Calu3 (cell line): ENCODE measurements around the gene NEUROG3. TPM values are rescaled to one million over a fixed set of nuclear protein-coding genes. Genes with fewer than 3 reads are reported as not detected.

Experiments used
- Bru-seq: library from RNA; stranded (reverse); fragments of 400-500 nt; gene quantifications from one replicate; lab custom pipeline; 2021; lab: Mats Ljungman, UMichigan
- BruChase-seq, 2 experiments: library from RNA; stranded (reverse); fragments of 400-500 nt; gene quantifications; one replicate each; lab custom pipeline; 2021; lab: Mats Ljungman, UMichigan
- BruUV-seq: library from RNA; stranded (reverse); fragments of 400-500 nt; replicated peaks from 2 replicates; lab custom pipeline; 2021; lab: Mats Ljungman, UMichigan
- CTCF ChIA-PET: fragments of 300-600 bp; sonication (Branson Sonifier 250); formaldehyde crosslinking; loops from one replicate; lab custom pipeline; 2022; ENCODE audit warnings: antibody characterized with exemption; lab: Charles Lee
- DNase-seq: peaks from one replicate; pipeline ENCODE4 v3.0.0; 2022
- H3K27ac Mint-ChIP-seq: one replicate; pipeline ENCODE4 v1.8.0; 2022; ENCODE audit warnings: mixed read lengths; ENCODE audit not compliant: unreplicated experiment
- H3K27me3 Mint-ChIP-seq: one replicate; pipeline ENCODE4 v1.8.0; 2022; ENCODE audit warnings: mixed read lengths; ENCODE audit not compliant: unreplicated experiment
- H3K36me3 Mint-ChIP-seq: one replicate; pipeline ENCODE4 v1.8.0; 2022; ENCODE audit warnings: mild to moderate bottlenecking, moderate library complexity, mixed read lengths; ENCODE audit not compliant: insufficient read depth, unreplicated experiment
- H3K4me1 Mint-ChIP-seq: one replicate; pipeline ENCODE4 v1.8.0; 2022; ENCODE audit warnings: mild to moderate bottlenecking, low read depth, mixed read lengths; ENCODE audit not compliant: unreplicated experiment
- H3K4me3 Mint-ChIP-seq: one replicate; pipeline ENCODE4 v1.8.0; 2022; ENCODE audit warnings: mild to moderate bottlenecking, low read depth, moderate library complexity, mixed read lengths; ENCODE audit not compliant: unreplicated experiment
- H3K9me3 Mint-ChIP-seq: one replicate; pipeline ENCODE4 v1.8.0; 2022; ENCODE audit warnings: low read depth, mixed read lengths; ENCODE audit not compliant: unreplicated experiment
- CTCF ChIP-seq: fragments of 200-600 bp; IDR thresholded peaks from one replicate; pipeline ENCODE4 v1.8.0; 2022; ENCODE audit warnings: antibody characterized with exemption; ENCODE audit not compliant: unreplicated experiment
- intact Hi-C: fragments of 100-400 bp; cut with micrococcal nuclease; formaldehyde crosslinking; loops from one replicate; pipeline ENCODE4 v1.10.0; 2022; ENCODE audit not compliant: unreplicated experiment
- long read RNA-seq: library from polyadenylated mRNA; stranded (forward); transcript quantifications from one replicate; pipeline ENCODE4 v2.0.0, GENCODE V29; 2022
- total RNA-seq: library from RNA; stranded (reverse); gene quantifications from 2 replicates; pipeline ENCODE4 v1.2.3, GENCODE V29; 2022

The NEUROG3 gene
- total RNA-seq: not detected in 2 replicates
- not detected for Bru-seq, nascent RNA
- BruChase-seq, experiment 1, labeled RNA remaining after a 6-hour chase: not detected
- BruChase-seq, experiment 2, labeled RNA remaining after a 2-hour chase: not detected
- long read RNA-seq: 0 reads

DNA sequence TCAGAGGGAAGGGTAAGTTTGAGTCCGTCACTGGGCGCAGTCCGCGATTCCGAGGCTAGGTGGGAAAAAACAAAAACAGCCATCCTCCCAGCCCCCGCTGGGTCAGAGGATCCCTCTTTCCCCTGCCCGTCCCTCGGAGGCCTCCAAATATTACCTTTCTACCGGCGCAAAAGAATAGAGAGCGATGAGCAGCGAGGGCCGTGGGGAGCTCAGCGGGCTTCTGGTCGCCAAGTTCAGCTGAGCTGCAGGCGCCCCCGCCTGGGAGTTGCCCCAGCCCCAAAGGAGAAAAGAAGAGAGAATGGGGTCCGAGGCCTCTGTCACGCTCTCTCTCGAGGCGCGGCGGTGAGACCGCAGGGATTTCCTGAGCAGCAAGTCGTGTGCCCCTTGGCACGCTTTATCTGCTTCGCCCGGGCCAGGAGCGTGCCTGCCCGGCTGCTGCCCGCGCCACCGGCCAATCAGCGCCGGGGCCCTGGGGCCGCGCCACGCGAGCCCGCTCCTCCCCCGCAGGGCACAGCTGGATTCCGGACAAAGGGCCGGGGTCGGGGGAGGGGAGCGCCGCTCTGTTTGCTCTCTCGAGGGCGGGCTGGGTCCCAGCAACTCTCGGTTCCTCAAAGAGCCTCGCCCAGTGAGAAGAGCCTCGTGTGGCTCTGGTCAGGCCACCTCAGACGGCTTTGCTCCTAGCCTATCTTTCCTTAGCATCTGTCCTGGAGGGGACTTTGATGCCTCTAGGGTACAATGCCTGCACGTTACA is at the start of gene NEUROG3:
Gene NEUROG3 (minus strand): TSS at position 367 of the 751 bp plus-strand sequence. CDS start 379 bp downstream, outside the sequence.
- no peaks in the 10 kb centered on the region for H3K36me3 Mint-ChIP-seq
- no peak within 1 kb of the TSS for H3K27ac Mint-ChIP-seq
- CTCF ChIA-PET: interaction anchor here (0.6 to 1.6 kb wide), 4 partner anchors 25 to 1065 kb away, joined by 3 to 5 read pairs (median 4); partner anchors contain the start of gene TSPAN15
- peak within 1 kb of the TSS; percentile 14 for H3K4me3 Mint-ChIP-seq
- peaks cover 18% of the 10 kb centered on the region for H3K4me1 Mint-ChIP-seq
- BruUV-seq: no TSS peak
- intact Hi-C loops: no loop called here
- DNase-seq: peak; percentile 46
- no peaks in the 10 kb centered on the region for H3K9me3 Mint-ChIP-seq
- H3K27me3 Mint-ChIP-seq: peaks cover 93% of the 10 kb centered on the region
- no peak for TF ChIP-seq CTCF

DNA sequence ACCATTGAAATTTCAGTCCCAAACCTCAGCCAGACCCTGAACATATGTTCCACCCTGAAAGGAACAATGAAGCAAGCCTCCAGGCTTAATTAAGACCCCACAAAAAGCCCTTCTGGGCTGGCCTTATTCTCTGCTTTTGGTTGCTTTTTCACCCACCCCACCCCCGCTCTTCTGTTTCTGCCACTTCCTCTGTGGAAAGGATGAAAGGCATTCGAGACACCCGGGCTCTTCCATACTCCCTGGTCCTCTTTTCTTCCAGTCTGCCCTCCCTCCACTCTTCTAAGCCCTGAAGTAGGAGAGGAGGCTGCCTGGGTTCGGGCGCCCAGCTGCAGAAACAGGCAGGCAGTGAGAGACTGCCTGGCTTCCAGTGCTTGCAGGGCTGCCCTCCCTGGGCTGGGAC is 47.4 kb upstream of the NEUROG3 start:
- H3K4me1 Mint-ChIP-seq: no peaks in the 10 kb centered on the region
- H3K36me3 Mint-ChIP-seq: no peaks in the 10 kb centered on the region
- no TSS peak for BruUV-seq
- intact Hi-C loops: no loop called here
- no peak overlapping the region for H3K4me3 Mint-ChIP-seq
- peaks cover 59% of the 10 kb centered on the region for H3K27me3 Mint-ChIP-seq
- peaks cover 4% of the 10 kb centered on the region for H3K9me3 Mint-ChIP-seq
- CTCF ChIA-PET: no interaction called here
- TF ChIP-seq CTCF: no peak
- no peak overlapping the region for H3K27ac Mint-ChIP-seq
- DNase-seq: no peak

DNA sequence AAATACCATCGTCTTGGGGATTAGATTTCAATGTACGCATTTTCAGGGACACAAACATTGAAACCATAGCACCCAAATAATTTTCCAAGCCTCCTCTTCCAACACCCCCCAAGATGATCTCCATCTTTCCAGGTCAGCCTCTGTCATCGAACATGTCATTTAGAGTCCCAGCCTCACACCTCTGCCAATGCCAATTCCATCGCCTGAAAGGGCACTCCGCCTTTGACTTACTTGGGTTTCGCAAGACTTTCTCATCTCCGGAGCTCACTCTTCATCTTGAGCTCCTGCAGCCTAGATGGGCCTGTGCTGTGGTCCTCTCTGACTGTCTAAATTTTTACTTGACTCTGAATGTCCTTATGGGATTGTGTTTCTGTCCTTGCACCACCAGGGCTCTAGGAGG is 46.4 kb upstream of the NEUROG3 start:
- no peaks in the 10 kb centered on the region for H3K4me1 Mint-ChIP-seq
- H3K27ac Mint-ChIP-seq: no peak overlapping the region
- peaks cover 62% of the 10 kb centered on the region for H3K27me3 Mint-ChIP-seq
- no TSS peak for BruUV-seq
- intact Hi-C loops: no loop called here
- TF ChIP-seq CTCF: no peak
- no peaks in the 10 kb centered on the region for H3K36me3 Mint-ChIP-seq
- no peak for DNase-seq
- no peak overlapping the region for H3K4me3 Mint-ChIP-seq
- CTCF ChIA-PET: no interaction called here
- peaks cover 4% of the 10 kb centered on the region for H3K9me3 Mint-ChIP-seq

DNA sequence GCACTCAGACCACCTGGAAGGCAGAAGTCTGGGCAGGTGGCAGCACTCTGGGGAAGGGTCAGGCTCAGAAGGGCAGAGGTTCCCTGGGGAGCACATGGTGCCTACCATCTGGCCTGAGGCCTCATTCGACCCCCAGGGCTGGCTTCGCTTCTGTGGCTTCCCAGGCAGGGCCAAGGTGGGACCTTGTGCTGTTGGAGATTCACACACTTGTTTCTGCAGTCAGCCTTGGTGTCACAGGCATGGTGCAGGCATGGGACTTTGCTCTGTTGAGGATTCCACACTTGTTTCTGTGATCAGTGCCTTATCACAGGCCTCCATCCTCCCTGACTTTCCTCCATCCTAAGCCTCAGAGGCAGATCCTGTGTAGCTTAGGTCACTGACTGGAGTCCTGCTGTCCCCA is 45.5 kb upstream of the NEUROG3 start:
- intact Hi-C loops: no loop called here
- Mint-ChIP-seq H3K27ac (no peak overlapping the region), H3K4me3 (no peak overlapping the region), H3K4me1 (no peaks in the 10 kb centered on the region), H3K9me3 (peaks cover 2% of the 10 kb centered on the region), H3K36me3 (no peaks in the 10 kb centered on the region), H3K27me3 (peaks cover 70% of the 10 kb centered on the region)
- CTCF ChIA-PET: interaction anchor here (0.6 kb wide), 1 partner anchor 19 kb away, joined by 3 read pairs; no protein-coding TSS in a partner anchor
- no peak for TF ChIP-seq CTCF
- BruUV-seq: no TSS peak
- DNase-seq: no peak
